Vagina (tissue), 2 donors: Measurements from ENCODE around the gene MLH3.

Experiments used
- CTCF ChIP-seq, 3 experiments: fragments of 450-650 bp in 2 of 3; fragments of 200-600 bp in 1 of 3; sonication (generic) in 1 of 3; IDR thresholded peaks; one replicate each; pipeline ENCODE4 v1.5.1; 2017 to 2019; ENCODE audit warnings: antibody characterized with exemption in 3 of 3, mild to moderate bottlenecking in 2 of 3, moderate library complexity in 2 of 3
- POLR2A ChIP-seq, 2 donors: fragments of 450-650 bp; IDR thresholded peaks; one replicate each; pipeline ENCODE4 v1.6.1; 2017; ENCODE audit warnings: antibody characterized with exemption in 2 of 2, mild to moderate bottlenecking in 2 of 2, moderate library complexity in 2 of 2
- POLR2AphosphoS5 ChIP-seq, 2 donors: sonication (generic); formaldehyde crosslinking; IDR thresholded peaks; one replicate each; pipeline ENCODE4 v1.9.0; 2017; ENCODE audit warnings: antibody characterized with exemption in 2 of 2, mild to moderate bottlenecking in 2 of 2, low read depth in 1 of 2; ENCODE audit not compliant: insufficient read depth in 1 of 2

DNA sequence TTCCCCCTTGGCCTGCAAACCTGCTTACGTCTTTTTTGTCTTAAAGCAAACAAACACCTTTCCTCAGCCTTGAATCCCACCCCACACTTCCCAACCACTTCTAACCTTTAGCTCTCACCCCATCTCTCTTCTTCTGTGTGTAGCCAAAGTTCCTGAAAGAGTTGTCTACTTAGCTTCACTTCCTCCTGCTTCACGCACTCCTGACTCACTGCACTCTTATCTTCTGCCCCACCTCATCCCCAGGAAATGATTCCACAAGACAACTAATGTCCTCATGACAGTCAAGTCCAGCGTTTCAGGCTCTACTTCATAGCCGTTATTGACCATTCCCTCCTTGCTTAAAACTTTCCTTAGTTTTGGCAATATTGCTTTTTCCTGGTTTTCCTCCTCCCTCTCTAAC, 26.2 kb downstream of the MLH3 start:
- TF ChIP-seq POLR2A (IDR thresholded peaks at IDR 0.05): no peak
- no peak for TF ChIP-seq CTCF (IDR thresholded peaks at IDR 0.05)
- no peak for TF ChIP-seq POLR2AphosphoS5 (IDR thresholded peaks at IDR 0.05; ENCODE audit: insufficient read depth in 1 of 2, low read depth in 1 of 2)
